H1 (cell line): ENCODE data around the gene KCNN4. TPM values are rescaled to one million over a fixed set of nuclear protein-coding genes. Genes with fewer than 3 reads are reported as not detected.

Source experiments
- ATF3 ChIP-seq: IDR thresholded peaks from 2 replicates; pipeline ENCODE4 v1.6.1; 2011; ENCODE audit warnings: low read depth, mild to moderate bottlenecking, low read length; ENCODE audit not compliant: insufficient read depth
- BACH1 ChIP-seq: IDR thresholded peaks from 2 replicates; pipeline ENCODE4 v1.6.1; 2012; ENCODE audit warnings: low read length, improper control_type of control experiment
- BCL11A ChIP-seq, 2 experiments: IDR thresholded peaks; one replicate each; pipeline ENCODE4 v1.6.1; 2011; ENCODE audit warnings: low read depth in 2 of 2, low read length in 2 of 2, mild to moderate bottlenecking in 2 of 2
- CHD1 ChIP-seq: IDR thresholded peaks from 2 replicates; pipeline ENCODE4 v1.6.1; 2012; ENCODE audit warnings: low read depth, low read length, improper control_type of control experiment
- CHD2 ChIP-seq: IDR thresholded peaks from 2 replicates; pipeline ENCODE4 v1.6.1; 2012; ENCODE audit warnings: low read length, improper control_type of control experiment
- CREB1 ChIP-seq: IDR thresholded peaks from 2 replicates; pipeline ENCODE4 v1.6.1; 2012; ENCODE audit warnings: inconsistent platforms
- CTBP2 ChIP-seq: IDR thresholded peaks from 2 replicates; pipeline ENCODE4 v1.7.0; 2011; ENCODE audit warnings: borderline replicate concordance, mild to moderate bottlenecking, moderate library complexity, mixed read lengths, low read length; ENCODE audit not compliant: insufficient read depth, insufficient read length
- CTCF ChIP-seq, 3 experiments: IDR thresholded peaks; 1 replicate in 2 of 3; 2 replicates in 1 of 3; pipeline versions ENCODE4 v1.5.1 to v1.6.1; 2011; ENCODE audit warnings: low read length in 3 of 3, mild to moderate bottlenecking in 3 of 3, inconsistent platforms in 2 of 3, low read depth in 1 of 3, moderate library complexity in 1 of 3; ENCODE audit not compliant: insufficient read depth in 1 of 3; ENCODE audit errors: control extremely low read depth in 1 of 3
- EGR1 ChIP-seq: IDR thresholded peaks from 2 replicates; pipeline ENCODE4 v1.6.1; 2011; ENCODE audit warnings: low read depth, low read length, borderline replicate concordance
- FOSL1 ChIP-seq: IDR thresholded peaks from 2 replicates; pipeline ENCODE4 v1.6.1; 2011; ENCODE audit warnings: mild to moderate bottlenecking, low read depth, low read length, moderate library complexity; ENCODE audit not compliant: insufficient read depth
- GABPA ChIP-seq: IDR thresholded peaks from 2 replicates; pipeline ENCODE4 v1.6.1; 2011; ENCODE audit warnings: mild to moderate bottlenecking, low read length, moderate library complexity, borderline replicate concordance; ENCODE audit not compliant: insufficient read depth
- JUN ChIP-seq: IDR thresholded peaks from 2 replicates; pipeline ENCODE4 v1.6.1; 2011; ENCODE audit warnings: low read depth, mild to moderate bottlenecking, improper control_type of control experiment, low read length
- JUND ChIP-seq: IDR thresholded peaks from 2 replicates; pipeline ENCODE4 v1.6.1; 2011; ENCODE audit warnings: mild to moderate bottlenecking, improper control_type of control experiment, low read length
- KDM5A ChIP-seq: fragments of 200-600 bp; IDR thresholded peaks from 2 replicates; pipeline ENCODE4 v1.7.1; 2012; ENCODE audit warnings: mild to moderate bottlenecking, low read length, inconsistent platforms, mixed read lengths
- POLR2A ChIP-seq, 2 experiments: IDR thresholded peaks; 1 replicate in 1 of 2; 2 replicates in 1 of 2; pipeline ENCODE4 v1.6.1; 2011; ENCODE audit warnings: low read depth in 2 of 2, low read length in 2 of 2, mild to moderate bottlenecking in 2 of 2; ENCODE audit errors: control extremely low read depth in 1 of 2
- RBBP5 ChIP-seq: IDR thresholded peaks from 2 replicates; pipeline ENCODE4 v1.7.1; 2012; ENCODE audit warnings: low read depth, mild to moderate bottlenecking, inconsistent platforms, low read length, moderate library complexity, borderline replicate concordance
- SAP30 ChIP-seq: fragments of 300-600 bp; sonication (generic); IDR thresholded peaks from 2 replicates; pipeline ENCODE4 v1.7.1; 2012; ENCODE audit warnings: low read length, moderate library complexity, mild to moderate bottlenecking, inconsistent platforms; ENCODE audit not compliant: insufficient read depth, insufficient replicate concordance
- SP2 ChIP-seq: IDR thresholded peaks from 2 replicates; pipeline ENCODE4 v1.6.1; 2012; ENCODE audit warnings: mild to moderate bottlenecking, low read length, inconsistent platforms
- TAF7 ChIP-seq: optimal IDR thresholded peaks from 2 replicates; pipeline ENCODE3; 2011; ENCODE audit warnings: low read depth, mild to moderate bottlenecking, inconsistent platforms, low read length, moderate library complexity, borderline replicate concordance
- TCF12 ChIP-seq: IDR thresholded peaks from 2 replicates; pipeline ENCODE4 v1.6.1; 2011; ENCODE audit warnings: low read depth, mild to moderate bottlenecking, low read length
- TEAD4 ChIP-seq: IDR thresholded peaks from 2 replicates; pipeline ENCODE4 v1.6.1; 2012; ENCODE audit warnings: low read depth, low read length, inconsistent platforms, mixed read lengths
- YY1 ChIP-seq: IDR thresholded peaks from 2 replicates; pipeline ENCODE4 v1.6.1; 2011; ENCODE audit warnings: low read depth, mild to moderate bottlenecking, low read length
- polyA plus RNA-seq, 7 experiments: library from polyadenylated mRNA; depleted of rRNA in 3 of 7; stranded (reverse) in 5 of 7; unstranded in 2 of 7; fragments of >200 nt in 5 of 7; fragments of 200-250 nt in 2 of 7; gene quantifications; 1 replicate in 5 of 7; 2 replicates in 1 of 7; 4 replicates in 1 of 7; pipeline versions ENCODE4 v1.2.1 to v1.2.3, GENCODE V29; 2011 to 2013; ENCODE audit warnings: missing spikeins in 2 of 7, mixed read lengths in 2 of 7
- total RNA-seq: library from RNA; stranded (reverse); fragmentation: NEBNext Ultra II Directional; extraction: Animal tissue kit (Norgen Biotek cat#: 25700); gene quantifications from 2 replicates; pipeline ENCODE4 v1.2.1, GENCODE V29; 2021

The KCNN4 gene
- total and polyA plus RNA-seq, 2 of the 8 experiments (the other 6 are each of a cell fraction or from before 2014, with no cell fraction given) = 0.78 to 1.5 TPM

DNA sequence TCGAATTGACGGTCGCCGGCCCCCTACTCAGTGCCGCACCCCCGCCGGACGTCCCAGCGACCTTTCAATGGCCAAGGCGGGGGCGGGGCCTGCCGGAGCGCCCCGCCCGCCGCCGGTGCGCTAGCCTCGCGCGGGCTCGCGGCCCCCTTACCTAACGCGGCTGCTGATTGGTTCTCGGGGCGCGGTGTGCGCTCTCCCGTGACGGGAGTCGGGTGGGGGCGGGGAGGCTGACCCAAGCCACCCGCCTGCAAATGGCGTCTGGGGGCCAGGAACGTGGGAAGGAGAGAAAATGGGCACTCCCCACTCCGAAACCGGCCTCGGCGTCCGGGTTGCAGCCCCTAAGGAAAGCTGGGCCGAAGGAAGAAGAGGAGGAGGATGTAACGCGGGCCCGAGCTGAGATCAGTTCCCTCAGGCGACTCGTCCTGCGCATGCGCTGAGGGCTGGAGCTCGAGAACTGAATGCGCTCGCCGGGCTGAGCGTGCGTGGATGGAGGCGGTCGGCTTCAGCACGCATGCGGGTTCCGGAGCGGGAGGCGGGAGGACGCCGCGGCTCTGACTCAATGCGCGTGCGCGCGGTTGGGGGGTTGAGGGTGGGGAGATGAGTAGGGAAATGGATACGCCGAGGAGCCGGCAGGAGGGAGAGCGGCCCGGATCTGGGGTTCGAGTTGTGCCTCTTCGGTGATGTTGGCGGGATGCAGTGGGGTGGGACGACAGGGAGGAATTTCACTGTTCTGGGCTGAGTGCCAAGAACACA, 26.1 kb downstream of the KCNN4 start, which contains the start of gene SMG9 (continued):
- no peak for TF ChIP-seq CTCF (IDR thresholded peaks at IDR 0.05; ENCODE audit: control extremely low read depth in 1 of 3, insufficient read depth in 1 of 3, low read depth in 1 of 3, low read length in 3 of 3)
- no peak for TF ChIP-seq JUN
- TF ChIP-seq FOSL1 = no peak
- no peak for TF ChIP-seq JUND
- TF ChIP-seq RBBP5 = 0 out of 2 replicates have a peak, but pooled peaks have one; percentile 47
- TF ChIP-seq GABPA = no peak
- TF ChIP-seq TAF7 = peak; percentile 83
- no peak for TF ChIP-seq SP2
- peak; percentile 13; the same call in 1 of the 2 replicates for TF ChIP-seq CREB1
- TF ChIP-seq KDM5A = no peak
- TF ChIP-seq TEAD4 = no peak
- no peak for TF ChIP-seq TCF12
- peak; percentile 73 to 84; a peak in 2 of 3 replicates for TF ChIP-seq POLR2A (IDR thresholded peaks at IDR 0.05; ENCODE audit: control extremely low read depth in 1 of 2, low read depth in 2 of 2, low read length in 2 of 2)
- peak; percentile 88 for TF ChIP-seq BACH1
- TF ChIP-seq ATF3 = 0 out of 2 replicates have a peak, but pooled peaks have one; percentile 10
- TF ChIP-seq CTBP2 = no peak
- no peak for TF ChIP-seq SAP30
- no peak for TF ChIP-seq CHD1
- TF ChIP-seq YY1 = peak; percentile 83; the same call in 1 of the 2 replicates
- no peak for TF ChIP-seq BCL11A (IDR thresholded peaks at IDR 0.05; ENCODE audit: low read depth in 2 of 2, low read length in 2 of 2)
- TF ChIP-seq EGR1 = no peak; the same call in 1 of the 2 replicates
- 0 out of 2 replicates have a peak, but pooled peaks have one; percentile 60 for TF ChIP-seq CHD2
